CD4-positive, alpha-beta T cell treated with Interleukin-6 at 100 ng/mL for 8 hours (primary cell): ENCODE results near the gene PTGR2.
"Not testable (repeated sequence)": the region's sequence is repeated elsewhere in the genome, so short reads cannot be mapped to it uniquely, and the experiment has no call there.

ENCODE experiments used
- DNase-seq: peaks from one replicate; pipeline ENCODE4 v3.0.0-alpha.2; 2020; ENCODE audit warnings: mixed read lengths, low spot score

Gene PTGR2

GRCh38 chr14:73887318-73887616 is 35.6 kb downstream of the PTGR2 start:
- peak; percentile 1 for DNase-seq

GRCh38 chr14:73887694-73888459 is 36.2 kb downstream of the PTGR2 start:
- no peak for DNase-seq

GRCh38 chr14:73888460-73888725 is 36.8 kb downstream of the PTGR2 start:
- DNase-seq: no peak

- DNase-seq: no peak
These were observed 37.3 kb downstream of the PTGR2 start for GRCh38 chr14:73888971-73889370.

GRCh38 chr14:73889376-73889775 is 37.7 kb downstream of the PTGR2 start:
- DNase-seq: no peak

GRCh38 chr14:73894180-73894687 is 42.6 kb downstream of the PTGR2 start:
- not testable (repeated sequence) for DNase-seq

- no peak for DNase-seq
These were observed 44.3 kb downstream of the PTGR2 start for GRCh38 chr14:73895939-73896338.

- DNase-seq: no peak
These were observed 44.9 kb downstream of the PTGR2 start for GRCh38 chr14:73896521-73896920.

- no peak for DNase-seq
These were observed 51.4 kb downstream of the PTGR2 start for GRCh38 chr14:73903028-73903427.

GRCh38 chr14:73909681-73910080 is 58.0 kb downstream of the PTGR2 start:
- no peak for DNase-seq

GRCh38 chr14:73913256-73913655 is 61.6 kb downstream of the PTGR2 start:
- no peak for DNase-seq

- no peak for DNase-seq
These were observed 64.7 kb downstream of the PTGR2 start for GRCh38 chr14:73916324-73916723.

- DNase-seq: not testable (repeated sequence)
These were observed 67.8 kb downstream of the PTGR2 start for GRCh38 chr14:73919457-73919856.

- no peak for DNase-seq
These were observed 72.7 kb downstream of the PTGR2 start for GRCh38 chr14:73924337-73924736.
